Effector memory CD8-positive, alpha-beta T cell (primary cell): ENCODE results near the gene MRGPRG.

Source experiments
- ATAC-seq: fragments of 150-1000 bp; cut with Tn5 transposase; replicated peaks from 2 replicates; pipeline ENCODE4 v1.10.0; 2021; ENCODE audit warnings: mild to moderate bottlenecking, moderate library complexity
- DNase-seq, 3 experiments: peaks; one replicate each; pipeline ENCODE4 v3.0.0; 2021
- H3K27ac Mint-ChIP-seq, 2 donors: one replicate each; pipeline ENCODE4 v1.8.0; 2022; ENCODE audit warnings: mild to moderate bottlenecking in 2 of 2, mixed read lengths in 2 of 2, moderate library complexity in 2 of 2
- H3K27me3 Mint-ChIP-seq, 2 donors: one replicate each; pipeline ENCODE4 v1.8.0; 2022; ENCODE audit warnings: mixed read lengths in 2 of 2
- H3K36me3 Mint-ChIP-seq: one replicate; pipeline ENCODE4 v1.8.0; 2022; ENCODE audit warnings: mild to moderate bottlenecking, moderate library complexity, mixed read lengths; ENCODE audit not compliant: insufficient read depth
- H3K4me1 Mint-ChIP-seq, 2 donors: one replicate each; pipeline ENCODE4 v1.8.0; 2022; ENCODE audit warnings: low read depth in 2 of 2, mixed read lengths in 2 of 2
- H3K4me3 Mint-ChIP-seq, 2 donors: one replicate each; pipeline ENCODE4 v1.8.0; 2022; ENCODE audit warnings: mild to moderate bottlenecking in 2 of 2, mixed read lengths in 2 of 2, moderate library complexity in 2 of 2
- H3K9me3 Mint-ChIP-seq, 2 donors: one replicate each; pipeline ENCODE4 v1.8.0; 2022; ENCODE audit warnings: mixed read lengths in 2 of 2

The MRGPRG gene

DNA sequence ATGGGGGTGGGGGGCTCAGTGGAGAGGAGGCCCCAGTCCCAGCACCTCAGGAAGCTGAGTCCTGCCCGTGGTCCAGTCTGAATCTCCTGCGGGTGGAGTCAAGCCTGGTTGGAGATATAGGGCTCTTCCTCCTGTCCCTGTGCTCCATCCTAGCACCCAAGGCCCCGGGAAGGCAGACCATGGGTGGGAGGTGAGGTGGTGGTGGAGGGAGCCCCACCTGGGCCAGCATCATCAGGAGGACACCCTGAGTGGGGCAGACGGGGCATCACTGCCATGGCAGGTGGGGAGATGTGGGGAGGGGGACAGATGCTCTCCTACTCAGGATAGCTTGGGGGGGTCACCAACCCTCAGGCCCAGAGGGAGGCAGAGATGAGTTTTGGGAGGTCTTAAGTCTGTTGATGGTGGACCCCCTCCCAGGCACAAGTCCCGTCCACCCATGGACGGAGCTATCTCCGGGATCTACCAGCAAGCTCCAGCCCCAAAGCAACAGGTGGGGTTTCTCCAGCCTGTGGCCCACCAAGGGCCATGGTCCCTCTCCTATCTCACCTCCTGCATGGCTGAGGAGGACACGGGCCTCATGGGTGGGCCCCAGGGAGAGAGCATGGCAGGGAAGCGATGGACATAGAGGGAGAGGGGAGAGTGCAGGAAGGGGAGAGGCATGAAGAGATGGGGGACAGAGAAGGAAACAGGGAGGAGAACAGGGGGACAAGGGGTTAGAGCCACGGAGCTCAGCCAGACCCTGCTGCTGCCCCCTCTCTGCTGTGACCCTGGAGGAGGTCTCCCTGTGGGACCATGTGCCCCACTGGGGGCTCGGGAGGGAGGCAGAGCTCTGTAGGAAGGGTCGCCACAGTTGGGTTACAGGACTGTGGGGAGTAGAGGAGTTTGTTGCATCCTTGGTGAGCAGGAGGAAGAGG lies 12.3 kb upstream of the MRGPRG start:
- DNase-seq (no peak), ATAC-seq (no peak)
- no peaks in the 10 kb centered on the region for H3K36me3 Mint-ChIP-seq
- no peak overlapping the region for H3K4me3 Mint-ChIP-seq
- no peaks in the 10 kb centered on the region for H3K9me3 Mint-ChIP-seq
- H3K4me1 Mint-ChIP-seq, result no peaks in the 10 kb centered on the region
- peaks cover 12 to 50% of the 10 kb centered on the region in 2 donors for H3K27me3 Mint-ChIP-seq
- H3K27ac Mint-ChIP-seq, result no peak overlapping the region

DNA sequence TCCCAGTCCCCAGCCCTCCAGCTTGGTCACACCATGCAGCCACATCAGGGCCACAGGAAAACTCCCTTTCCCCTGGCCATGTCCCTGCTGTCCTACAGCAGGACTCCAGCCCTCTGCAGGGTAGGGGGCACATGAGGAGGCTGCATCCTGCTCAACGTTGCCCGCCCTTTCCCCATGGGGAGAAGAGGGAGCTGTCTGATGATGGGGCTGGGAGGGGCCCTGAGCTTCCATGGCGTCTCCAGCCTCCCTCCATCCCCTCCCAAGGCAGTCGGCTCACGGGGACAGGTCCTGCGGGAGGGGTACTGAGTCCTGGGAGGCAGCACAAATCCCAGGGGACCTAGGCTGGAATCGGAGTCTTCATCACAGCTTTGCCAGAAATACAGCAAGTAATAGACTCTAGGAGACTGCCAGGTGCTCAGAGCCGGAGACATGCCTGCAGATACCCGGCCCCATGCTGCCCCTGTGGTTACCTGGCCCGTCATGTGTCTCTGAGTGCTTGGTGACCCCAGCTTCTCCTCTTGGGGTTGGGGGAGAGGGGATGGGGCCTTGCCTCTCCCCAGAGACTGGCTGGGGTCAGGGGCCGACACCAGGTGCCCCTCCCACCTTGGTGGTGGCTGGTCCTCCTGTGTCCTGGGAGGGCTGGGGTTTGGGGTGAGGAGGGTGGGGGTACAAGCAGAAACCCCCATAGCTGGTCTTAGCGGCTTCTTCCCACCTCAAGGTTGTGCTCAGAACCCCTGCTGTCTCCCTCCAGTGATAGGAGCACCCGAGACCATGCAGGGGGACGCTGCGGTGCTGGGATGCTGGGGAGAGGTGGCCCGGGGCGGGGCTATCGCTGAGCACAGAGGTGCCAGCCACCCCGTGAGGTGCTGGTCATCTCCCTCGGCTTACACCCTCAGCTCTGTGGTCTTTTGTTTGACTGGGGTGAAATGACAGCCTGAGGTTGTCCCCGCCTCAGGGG lies 11.3 kb upstream of the MRGPRG start:
- Mint-ChIP-seq H3K27ac (no peak overlapping the region), H3K9me3 (no peaks in the 10 kb centered on the region), H3K27me3 (peaks cover 14 to 56% of the 10 kb centered on the region in 2 donors), H3K36me3 (no peaks in the 10 kb centered on the region), H3K4me1 (no peaks in the 10 kb centered on the region), H3K4me3 (no peak overlapping the region)
- DNase-seq, result no peak
- no peak for ATAC-seq

DNA sequence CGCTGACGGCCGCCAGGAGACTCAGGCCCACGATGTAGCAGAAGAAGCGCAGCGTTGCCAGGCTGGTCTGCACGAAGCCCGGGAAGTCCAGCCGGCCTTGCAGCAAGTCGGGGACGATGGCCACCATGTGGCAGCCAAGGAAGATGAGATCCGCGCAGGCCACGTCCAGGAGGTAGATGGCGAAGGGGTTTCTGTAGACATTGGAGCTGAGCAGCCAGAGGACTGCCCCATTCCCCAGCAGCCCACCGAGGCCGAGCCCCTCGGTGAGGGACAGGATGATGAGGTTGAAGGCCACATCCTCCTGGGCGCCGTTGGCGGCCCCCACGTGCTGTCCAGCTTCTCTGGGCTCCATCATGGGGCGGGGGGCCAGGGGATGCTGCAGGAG lies 9.8 kb upstream of the MRGPRG start:
- H3K4me1 Mint-ChIP-seq, result no peaks in the 10 kb centered on the region
- H3K27ac Mint-ChIP-seq, result no peak overlapping the region
- DNase-seq (no peak), ATAC-seq (no peak)
- no peak overlapping the region for H3K4me3 Mint-ChIP-seq
- peaks cover 29 to 71% of the 10 kb centered on the region in 2 donors for H3K27me3 Mint-ChIP-seq
- H3K36me3 Mint-ChIP-seq, result no peaks in the 10 kb centered on the region
- H3K9me3 Mint-ChIP-seq, result no peaks in the 10 kb centered on the region

DNA sequence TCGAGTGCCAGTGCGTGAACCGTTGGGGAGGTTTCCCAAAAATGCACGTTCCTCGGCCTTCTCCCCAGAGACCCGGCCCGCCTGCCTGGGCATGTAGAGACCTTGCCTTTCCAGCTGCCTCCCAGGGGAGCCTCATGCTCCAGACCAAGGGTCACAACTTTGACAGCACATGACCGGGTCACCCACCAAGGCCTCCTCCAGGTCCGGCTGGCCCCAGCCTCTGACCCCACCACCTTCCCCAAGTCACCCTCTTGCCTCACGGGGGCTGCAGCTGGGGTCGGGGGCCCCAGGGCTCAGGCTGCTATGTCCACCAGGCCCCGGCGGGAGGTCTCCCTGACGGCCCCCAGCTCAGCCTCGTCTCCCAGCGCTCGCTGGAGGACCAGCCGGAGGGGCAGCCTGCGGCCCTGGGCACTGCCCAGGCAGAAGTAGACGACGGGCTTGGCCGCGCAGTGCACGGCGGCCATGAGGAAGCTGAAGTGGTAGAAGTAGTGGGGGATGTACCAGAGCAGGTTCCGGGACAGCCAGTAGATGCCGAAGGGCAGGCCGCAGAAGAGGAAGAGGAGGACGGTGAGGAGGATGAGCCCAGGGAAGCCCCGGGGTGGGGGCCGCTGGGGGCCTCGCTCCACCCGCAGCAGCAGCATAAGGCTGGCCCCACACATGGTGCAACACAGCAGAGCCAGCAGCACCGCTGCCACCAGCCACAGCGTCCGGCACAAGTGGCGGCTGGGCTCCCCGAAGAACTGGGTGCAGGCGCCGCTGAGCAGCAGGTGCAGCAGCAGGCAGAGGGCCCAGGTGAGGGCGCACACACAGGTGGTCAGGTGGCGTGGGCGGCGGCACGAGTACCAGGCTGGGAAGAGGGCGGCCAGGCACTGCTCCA lies 9.2 kb upstream of the MRGPRG start:
- Mint-ChIP-seq H3K27ac (no peak overlapping the region), H3K4me3 (no peak overlapping the region), H3K36me3 (no peaks in the 10 kb centered on the region), H3K9me3 (no peaks in the 10 kb centered on the region), H3K27me3 (peaks cover 35 to 77% of the 10 kb centered on the region in 2 donors), H3K4me1 (peaks cover 0 to 4% of the 10 kb centered on the region in 2 donors)
- DNase-seq (no peak), ATAC-seq (no peak)

DNA sequence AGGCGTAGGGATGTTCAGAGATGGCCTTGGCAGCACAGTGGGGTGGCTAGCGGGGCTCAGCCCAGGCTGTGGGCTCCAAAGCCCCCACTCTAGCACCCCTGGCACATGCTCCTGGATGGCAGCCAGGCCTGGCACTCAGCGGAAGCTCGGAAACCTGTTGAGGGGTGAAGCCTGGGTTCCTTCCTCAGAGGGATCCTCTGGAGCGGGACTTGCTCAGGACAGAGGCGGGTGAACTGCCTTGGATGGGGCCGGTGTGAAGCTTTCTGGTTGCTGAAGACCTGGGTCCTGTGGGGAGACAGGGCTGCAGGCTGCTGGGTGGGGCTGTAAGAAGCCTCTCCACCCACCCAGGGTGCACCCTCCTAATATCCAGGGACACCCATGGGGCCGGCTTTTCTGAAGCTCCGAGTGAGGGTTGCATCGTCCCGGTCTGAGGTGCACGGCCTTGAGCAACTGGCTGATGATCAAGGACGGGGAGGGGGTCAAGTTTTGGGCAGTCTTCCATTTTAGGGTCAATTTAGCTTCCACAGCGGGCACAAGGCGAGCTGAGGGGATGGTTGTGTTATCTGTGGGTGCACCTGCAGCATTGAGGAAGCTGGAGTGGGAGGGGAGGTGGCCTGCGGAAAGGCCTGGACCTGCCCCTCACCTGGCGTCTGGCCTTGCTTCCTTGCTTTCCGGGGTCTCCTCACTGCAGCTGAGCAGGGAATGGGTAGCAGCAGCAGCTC lies 8.4 kb upstream of the MRGPRG start:
- ATAC-seq (no peak), DNase-seq (no peak)
- H3K27ac Mint-ChIP-seq, result no peak overlapping the region
- H3K27me3 Mint-ChIP-seq, result peaks cover 40 to 79% of the 10 kb centered on the region in 2 donors
- peaks cover 0 to 8% of the 10 kb centered on the region in 2 donors for H3K4me1 Mint-ChIP-seq
- no peaks in the 10 kb centered on the region for H3K9me3 Mint-ChIP-seq
- no peak overlapping the region for H3K4me3 Mint-ChIP-seq
- H3K36me3 Mint-ChIP-seq, result no peaks in the 10 kb centered on the region

DNA sequence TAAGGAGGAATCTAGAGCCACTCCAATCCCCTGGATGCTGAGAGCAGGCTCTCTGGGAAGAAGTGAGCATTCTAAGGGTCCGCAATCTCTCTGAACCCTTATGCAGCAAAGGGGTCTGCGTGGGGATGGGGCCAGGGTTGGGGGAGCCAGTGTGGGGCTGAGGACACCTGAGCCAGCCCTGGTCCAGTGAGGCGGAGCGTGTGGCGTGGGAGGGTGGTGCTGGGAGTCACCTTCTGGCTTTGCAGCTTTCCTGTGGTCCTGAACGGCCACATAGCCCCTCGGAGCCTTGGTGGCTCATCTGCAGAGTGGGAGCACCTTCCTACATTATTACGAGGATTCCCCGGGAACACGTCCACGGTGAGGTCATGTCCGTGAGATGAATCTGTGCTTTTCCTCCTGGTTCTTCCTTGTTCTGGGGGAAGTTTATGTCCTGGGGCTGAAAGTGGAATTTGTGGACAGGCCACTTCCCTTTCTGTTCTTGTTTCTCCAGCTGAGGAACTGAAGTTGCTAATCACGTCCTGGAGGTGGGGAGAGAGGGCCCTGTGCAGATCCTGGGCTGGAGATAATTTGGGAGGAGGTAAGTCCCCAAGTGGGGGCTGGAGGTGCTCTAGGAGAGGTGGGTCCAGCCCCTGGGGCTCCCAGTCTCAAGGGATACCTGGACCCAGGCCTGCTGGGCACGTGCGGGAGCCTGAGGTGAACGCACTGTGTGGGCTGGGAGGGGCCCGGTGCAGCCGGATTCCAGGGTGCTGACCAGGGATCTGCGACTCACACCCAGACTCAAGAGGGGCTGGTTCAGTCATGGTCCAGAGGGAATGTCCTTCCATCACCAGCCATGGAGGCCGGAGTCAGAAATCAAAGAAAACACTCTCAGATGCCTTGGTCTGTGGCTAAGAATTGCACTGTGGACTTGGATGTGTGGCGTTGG lies 7.5 kb upstream of the MRGPRG start:
- Mint-ChIP-seq H3K9me3 (no peaks in the 10 kb centered on the region), H3K27me3 (peaks cover 36 to 79% of the 10 kb centered on the region in 2 donors), H3K4me3 (no peak overlapping the region), H3K36me3 (no peaks in the 10 kb centered on the region), H3K27ac (no peak overlapping the region), H3K4me1 (peaks cover 0 to 8% of the 10 kb centered on the region in 2 donors)
- ATAC-seq (no peak), DNase-seq (no peak)

DNA sequence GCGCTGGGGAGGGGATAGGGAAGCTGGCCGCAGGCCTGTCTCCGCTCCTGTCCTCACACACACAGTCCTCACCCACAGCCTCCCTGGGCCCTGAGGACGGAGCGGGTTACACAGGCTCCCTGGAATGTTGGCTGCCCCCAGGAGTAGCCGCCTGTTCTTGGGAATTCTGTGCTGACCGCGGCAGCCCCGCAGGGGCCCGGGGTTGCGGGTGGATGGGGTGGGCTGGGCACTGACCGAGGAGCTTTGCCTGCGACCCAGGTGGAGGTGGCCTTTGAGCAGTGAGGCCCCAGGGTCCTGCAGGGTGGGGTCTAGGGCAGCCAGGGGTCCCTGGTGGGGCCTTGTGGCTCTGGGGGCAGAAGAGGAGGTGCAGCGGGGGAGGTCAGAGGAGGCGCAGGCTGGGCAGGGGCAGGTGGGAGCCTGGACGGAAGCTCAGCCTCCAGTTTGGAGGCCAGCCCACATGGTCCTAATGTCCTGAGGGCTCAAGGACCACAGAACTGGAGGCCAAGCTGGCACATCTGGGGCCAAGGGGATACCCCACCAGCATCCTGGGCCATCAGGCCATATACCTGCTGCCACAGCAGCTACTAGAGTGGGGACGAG lies 6.6 kb upstream of the MRGPRG start:
- H3K4me3 Mint-ChIP-seq, result no peak overlapping the region
- DNase-seq (no peak), ATAC-seq (no peak)
- peaks cover 0 to 8% of the 10 kb centered on the region in 2 donors for H3K4me1 Mint-ChIP-seq
- H3K36me3 Mint-ChIP-seq, result no peaks in the 10 kb centered on the region
- H3K27ac Mint-ChIP-seq, result no peak overlapping the region
- H3K9me3 Mint-ChIP-seq, result no peaks in the 10 kb centered on the region
- peaks cover 33 to 79% of the 10 kb centered on the region in 2 donors for H3K27me3 Mint-ChIP-seq

DNA sequence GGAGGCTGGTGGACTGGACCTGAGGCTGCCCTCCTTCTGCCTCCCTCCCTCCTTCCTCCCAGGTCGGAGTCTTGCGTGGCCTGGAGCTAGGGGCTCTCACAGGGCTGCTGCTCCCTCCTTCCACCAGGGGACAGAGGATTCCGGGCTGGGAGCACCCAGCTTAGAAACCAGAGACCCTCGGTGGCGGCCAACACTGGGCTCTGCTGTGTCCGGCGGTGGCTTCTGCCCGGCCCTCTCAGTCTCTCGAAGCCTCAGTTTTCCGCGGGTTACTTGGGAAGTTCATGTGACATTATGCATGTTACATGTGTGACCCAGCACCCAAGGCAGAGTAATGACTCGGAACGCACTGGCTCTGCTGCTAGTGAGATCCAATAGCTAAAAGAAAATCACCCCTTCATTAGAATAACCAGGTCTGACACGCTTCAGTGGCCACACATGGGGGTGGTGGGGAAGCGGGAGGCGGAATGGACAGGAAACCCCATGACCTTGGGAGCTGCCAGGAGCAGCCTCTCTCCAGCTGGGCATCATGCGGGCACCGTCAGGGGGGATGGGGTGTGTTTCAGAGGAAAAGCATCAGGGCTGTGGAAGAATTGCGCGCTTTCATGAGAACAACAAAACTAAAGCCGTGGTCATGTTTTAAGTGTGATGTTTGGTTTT lies 5.9 kb upstream of the MRGPRG start:
- no peak for ATAC-seq
- no peak for DNase-seq
- Mint-ChIP-seq H3K4me3 (no peak overlapping the region), H3K9me3 (no peaks in the 10 kb centered on the region), H3K27me3 (peaks cover 41 to 79% of the 10 kb centered on the region in 2 donors), H3K27ac (no peak overlapping the region), H3K4me1 (peaks cover 0 to 8% of the 10 kb centered on the region in 2 donors), H3K36me3 (no peaks in the 10 kb centered on the region)

DNA sequence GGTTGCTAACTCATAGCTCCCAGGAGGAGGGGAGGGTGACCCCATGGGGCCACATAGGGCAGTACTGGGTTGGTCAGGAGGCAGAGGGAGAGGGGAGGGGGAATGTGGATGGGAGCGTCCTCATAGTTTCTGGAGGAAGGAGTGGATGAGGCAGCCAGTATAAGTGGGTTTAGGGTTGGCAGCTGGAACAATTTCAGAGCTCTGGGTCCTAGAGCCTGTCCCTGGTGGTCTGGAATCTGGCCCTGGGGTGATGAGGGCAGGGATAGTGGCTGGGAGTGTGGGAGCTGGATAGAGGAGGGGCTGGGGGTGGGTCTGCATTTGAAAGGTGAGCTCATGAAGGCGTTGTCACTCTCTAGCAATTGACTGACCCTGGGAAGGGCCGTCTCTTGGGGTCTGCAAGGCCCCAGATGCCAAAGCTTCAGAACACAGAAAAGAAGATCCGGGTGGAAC lies 5.3 kb upstream of the MRGPRG start:
- no peak for ATAC-seq
- no peak overlapping the region for H3K27ac Mint-ChIP-seq
- no peaks in the 10 kb centered on the region for H3K9me3 Mint-ChIP-seq
- H3K4me1 Mint-ChIP-seq, result peaks cover 0 to 8% of the 10 kb centered on the region in 2 donors
- H3K36me3 Mint-ChIP-seq, result no peaks in the 10 kb centered on the region
- peaks cover 42 to 79% of the 10 kb centered on the region in 2 donors for H3K27me3 Mint-ChIP-seq
- no peak overlapping the region for H3K4me3 Mint-ChIP-seq
- DNase-seq, result no peak

DNA sequence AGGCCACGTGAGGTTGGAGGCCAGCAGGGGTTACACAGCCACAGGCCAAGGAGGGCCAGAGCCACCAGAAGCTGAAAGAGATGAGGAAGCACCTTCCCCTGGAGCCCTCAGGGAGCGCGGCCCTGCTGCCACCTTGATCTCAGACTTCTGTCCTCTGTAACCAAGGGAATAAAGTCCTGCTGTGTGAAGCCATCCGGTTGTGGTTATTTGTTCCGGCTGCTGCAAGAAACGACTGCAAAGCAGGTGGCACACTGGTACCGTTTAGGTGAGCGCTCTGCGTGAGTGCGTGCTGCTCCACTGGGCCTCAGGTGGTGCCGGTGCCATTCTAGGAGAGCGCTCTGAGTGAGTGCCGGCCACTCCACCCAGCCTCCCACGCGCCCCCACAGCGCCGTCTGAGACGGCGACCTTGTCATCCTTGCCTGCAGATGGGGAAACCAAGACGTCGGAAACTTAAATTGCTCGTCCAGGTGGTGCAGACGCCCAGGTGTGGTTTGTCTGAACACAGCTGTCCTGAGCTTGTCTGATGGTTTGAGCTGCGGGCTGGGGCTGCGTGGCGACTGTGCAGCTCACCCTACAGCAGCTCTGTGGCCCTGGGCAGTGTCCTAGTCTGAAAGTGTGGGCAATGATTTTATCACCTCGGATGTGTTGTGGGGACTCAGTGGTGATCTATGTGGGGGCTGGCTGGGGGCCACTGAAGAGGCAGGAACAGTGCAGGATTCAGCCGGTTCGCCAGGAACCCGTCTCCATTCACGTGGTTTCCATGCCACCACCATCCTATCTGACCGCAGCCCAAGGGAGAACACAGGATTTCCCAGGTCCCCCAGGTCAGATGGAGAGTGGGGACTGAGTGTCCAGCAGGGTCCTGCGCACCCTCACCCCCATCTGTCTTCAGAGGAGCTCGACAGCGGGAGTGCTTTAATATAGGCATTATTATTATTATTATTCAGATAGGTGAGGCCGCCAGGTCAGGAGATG lies 4.6 kb upstream of the MRGPRG start:
- Mint-ChIP-seq H3K36me3 (no peaks in the 10 kb centered on the region), H3K4me3 (peak overlapping the region in 1 of 2 donors; percentile 45), H3K27ac (no peak overlapping the region), H3K27me3 (peaks cover 42 to 74% of the 10 kb centered on the region in 2 donors), H3K9me3 (no peaks in the 10 kb centered on the region), H3K4me1 (peaks cover 0 to 8% of the 10 kb centered on the region in 2 donors)
- no peak for DNase-seq
- no peak for ATAC-seq
